HEK293 (cell line): Measurements from ENCODE around the gene VPS33A.

Source experiments
- FEZF1 ChIP-seq: fragments of 450-650 bp; formaldehyde crosslinking; IDR thresholded peaks from 2 replicates; pipeline ENCODE4 v1.5.1; 2016; ENCODE audit warnings: missing biosample characterization, missing genetic modification characterization
- KLF1 ChIP-seq: fragments of 450-650 bp; formaldehyde crosslinking; IDR thresholded peaks from 2 replicates; pipeline ENCODE4 v1.5.1; 2016; ENCODE audit warnings: missing biosample characterization, missing genetic modification characterization
- SP3 ChIP-seq: fragments of 450-650 bp; formaldehyde crosslinking; IDR thresholded peaks from 2 replicates; pipeline ENCODE4 v1.5.1; 2016; ENCODE audit warnings: missing biosample characterization, missing genetic modification characterization
- ZNF184 ChIP-seq: fragments of 450-650 bp; IDR thresholded peaks from 2 replicates; pipeline ENCODE4 v1.5.1; 2018; ENCODE audit warnings: missing biosample characterization, mild to moderate bottlenecking, missing genetic modification characterization
- ZNF341 ChIP-seq: fragments of 450-650 bp; formaldehyde crosslinking; IDR thresholded peaks from 2 replicates; pipeline ENCODE4; 2016; ENCODE audit warnings: low read depth, missing biosample characterization, missing genetic modification characterization
- ZNF391 ChIP-seq: fragments of 450-650 bp; formaldehyde crosslinking; IDR thresholded peaks from 2 replicates; pipeline ENCODE4 v1.5.1; 2016; ENCODE audit warnings: low read depth, missing biosample characterization, missing genetic modification characterization, borderline replicate concordance
- ZNF747 ChIP-seq: fragments of 450-650 bp; formaldehyde crosslinking; IDR thresholded peaks from 2 replicates; pipeline ENCODE4 v1.5.1; 2016; ENCODE audit warnings: missing biosample characterization, missing genetic modification characterization
- ZNF768 ChIP-seq: fragments of 450-650 bp; formaldehyde crosslinking; IDR thresholded peaks from 2 replicates; pipeline ENCODE4 v1.5.1; 2018; ENCODE audit warnings: missing biosample characterization, mild to moderate bottlenecking, missing genetic modification characterization
- ZNF785 ChIP-seq: fragments of 450-650 bp; formaldehyde crosslinking; IDR thresholded peaks from 2 replicates; pipeline ENCODE4 v1.5.1; 2016; ENCODE audit warnings: missing biosample characterization, missing genetic modification characterization
- ZNF792 ChIP-seq: fragments of 450-650 bp; formaldehyde crosslinking; IDR thresholded peaks from 2 replicates; pipeline ENCODE4 v1.5.1; 2016; ENCODE audit warnings: missing biosample characterization, missing genetic modification characterization
- ZSCAN5A ChIP-seq: fragments of 450-650 bp; formaldehyde crosslinking; IDR thresholded peaks from 2 replicates; pipeline ENCODE4 v1.5.1; 2016; ENCODE audit warnings: missing biosample characterization, missing genetic modification characterization
- TF ChIP-seq, protein P1 (sequence below): fragments of 450-650 bp; formaldehyde crosslinking; IDR thresholded peaks from 2 replicates; pipeline ENCODE4 v1.5.1; 2016; ENCODE audit warnings: missing biosample characterization, missing genetic modification characterization

GRCh38 chr12:122308811-122309210 is 42.5 kb upstream of the VPS33A start:
- no peak for TF ChIP-seq KLF1 (tag by site-specific recombination)
- TF ChIP-seq, protein P1, sequence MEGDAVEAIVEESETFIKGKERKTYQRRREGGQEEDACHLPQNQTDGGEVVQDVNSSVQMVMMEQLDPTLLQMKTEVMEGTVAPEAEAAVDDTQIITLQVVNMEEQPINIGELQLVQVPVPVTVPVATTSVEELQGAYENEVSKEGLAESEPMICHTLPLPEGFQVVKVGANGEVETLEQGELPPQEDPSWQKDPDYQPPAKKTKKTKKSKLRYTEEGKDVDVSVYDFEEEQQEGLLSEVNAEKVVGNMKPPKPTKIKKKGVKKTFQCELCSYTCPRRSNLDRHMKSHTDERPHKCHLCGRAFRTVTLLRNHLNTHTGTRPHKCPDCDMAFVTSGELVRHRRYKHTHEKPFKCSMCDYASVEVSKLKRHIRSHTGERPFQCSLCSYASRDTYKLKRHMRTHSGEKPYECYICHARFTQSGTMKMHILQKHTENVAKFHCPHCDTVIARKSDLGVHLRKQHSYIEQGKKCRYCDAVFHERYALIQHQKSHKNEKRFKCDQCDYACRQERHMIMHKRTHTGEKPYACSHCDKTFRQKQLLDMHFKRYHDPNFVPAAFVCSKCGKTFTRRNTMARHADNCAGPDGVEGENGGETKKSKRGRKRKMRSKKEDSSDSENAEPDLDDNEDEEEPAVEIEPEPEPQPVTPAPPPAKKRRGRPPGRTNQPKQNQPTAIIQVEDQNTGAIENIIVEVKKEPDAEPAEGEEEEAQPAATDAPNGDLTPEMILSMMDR (tag by site-specific recombination), result no peak
- no peak for TF ChIP-seq ZNF747 (tag by site-specific recombination)
- TF ChIP-seq ZNF341, result no peak
- no peak for TF ChIP-seq ZNF184 (tag by site-specific recombination)
- TF ChIP-seq SP3 (tag by site-specific recombination), result no peak
- no peak for TF ChIP-seq FEZF1 (tag by site-specific recombination)
- TF ChIP-seq ZNF785 (tag by site-specific recombination), result no peak
- no peak for TF ChIP-seq ZNF768 (tag by site-specific recombination)
- no peak for TF ChIP-seq ZNF792 (tag by site-specific recombination)
- no peak for TF ChIP-seq ZNF391 (tag by site-specific recombination)
- TF ChIP-seq ZSCAN5A (tag by site-specific recombination), result no peak
